ENCODE measurements around the gene PYROXD2.
"Not testable (repeated sequence)": the region's sequence is repeated elsewhere in the genome, so short reads cannot be mapped to it uniquely, and the experiment has no call there.

The PYROXD2 gene

GRCh38 chr10:98363220-98363619 is 51.8 kb downstream of the PYROXD2 start:
- no peak for DNase-seq

GRCh38 chr10:98361131-98362025 is 53.6 kb downstream of the PYROXD2 start:
- no peak for DNase-seq

GRCh38 chr10:98357194-98357822 is 57.7 kb downstream of the PYROXD2 start:
- no peak for DNase-seq

- DNase-seq, result no peak
These were observed 60.5 kb downstream of the PYROXD2 start for GRCh38 chr10:98354491-98354890.

GRCh38 chr10:98353170-98353569 is 61.8 kb downstream of the PYROXD2 start:
- no peak for DNase-seq

- DNase-seq, result no peak
These were observed 63.1 kb downstream of the PYROXD2 start for GRCh38 chr10:98351831-98352402.

- no peak for DNase-seq
These were observed 65.5 kb downstream of the PYROXD2 start for GRCh38 chr10:98349508-98349922.

GRCh38 chr10:98346847-98347246 is 68.1 kb downstream of the PYROXD2 start:
- no peak for DNase-seq

GRCh38 chr10:98344589-98345038 is 70.4 kb downstream of the PYROXD2 start:
- no peak for DNase-seq

- not testable (repeated sequence) for DNase-seq
These were observed 73.3 kb downstream of the PYROXD2 start for GRCh38 chr10:98341701-98342100.

GRCh38 chr10:98340940-98341310 is 74.1 kb downstream of the PYROXD2 start:
- DNase-seq, result no peak

GRCh38 chr10:98340261-98340939 is 74.6 kb downstream of the PYROXD2 start:
- no peak for DNase-seq

- no peak for DNase-seq
These were observed 75.2 kb downstream of the PYROXD2 start for GRCh38 chr10:98339799-98340198.

- no peak for DNase-seq
These were observed 76.1 kb downstream of the PYROXD2 start for GRCh38 chr10:98338896-98339295.

GRCh38 chr10:98338318-98338717 is 76.7 kb downstream of the PYROXD2 start:
- DNase-seq, result no peak

- DNase-seq, result no peak
These were observed 77.5 kb downstream of the PYROXD2 start for GRCh38 chr10:98337484-98337883.
